GM12892 (cell line): ENCODE results near the gene PALLD.

Experiments used
- DNase-seq: peaks from one replicate; pipeline ENCODE4 v3.0.0; 2011; ENCODE audit not compliant: insufficient read length
- FAIRE-seq: peaks from 2 replicates; lab custom pipeline; 2011; peaks lifted over from hg19 to GRCh38; lab: Jason Lieb, UNC
- POLR2A ChIP-seq: IDR thresholded peaks from 2 replicates; pipeline ENCODE4 v1.6.1; 2011; ENCODE audit warnings: low read depth, low read length, control low read depth
- POLR2AphosphoS5 ChIP-seq: IDR thresholded peaks from 2 replicates; pipeline ENCODE4 v1.6.1; 2011; ENCODE audit warnings: low read depth, low read length, control low read depth
- TAF1 ChIP-seq: IDR thresholded peaks from 2 replicates; pipeline ENCODE4 v1.6.1; 2011; ENCODE audit warnings: low read depth, mild to moderate bottlenecking, control low read depth, low read length, borderline replicate concordance

The PALLD gene

GRCh38 chr4:168623484-168623883 lies 126.6 kb downstream of the PALLD start:
- TF ChIP-seq POLR2AphosphoS5 (no peak), TAF1 (no peak), POLR2A (no peak)
- DNase-seq (no peak), FAIRE-seq (no peak)

- DNase-seq (no peak), FAIRE-seq (no peak)
- TF ChIP-seq POLR2A (no peak), POLR2AphosphoS5 (no peak), TAF1 (no peak)
These were observed 131.4 kb downstream of the PALLD start for GRCh38 chr4:168628251-168628650.

DNA sequence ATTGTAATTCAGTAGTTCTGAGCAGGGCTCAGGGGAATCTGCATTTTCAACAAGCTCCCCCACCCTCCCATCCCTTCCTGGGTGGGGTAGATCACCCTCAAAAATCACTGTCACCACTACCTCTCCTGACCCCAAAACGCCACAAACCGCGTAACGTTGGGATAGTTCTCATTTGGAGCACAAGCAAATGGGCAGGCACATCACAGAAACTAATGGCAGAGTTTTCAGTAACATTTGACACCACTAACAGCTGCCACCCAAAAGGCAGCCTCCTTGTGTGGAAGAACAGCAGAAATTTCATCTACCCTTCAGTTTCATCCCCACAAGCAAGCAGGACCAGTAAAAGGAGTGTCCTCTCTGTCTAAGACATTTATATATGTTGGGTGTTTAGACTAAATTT lies 132.7 kb downstream of the PALLD start:
- no peak for DNase-seq
- no peak for FAIRE-seq
- TF ChIP-seq POLR2AphosphoS5: no peak
- TF ChIP-seq POLR2A: no peak
- TF ChIP-seq TAF1: no peak

GRCh38 chr4:168630445-168631187 lies 133.8 kb downstream of the PALLD start:
- no peak for DNase-seq

GRCh38 chr4:168631241-168632162 lies 134.7 kb downstream of the PALLD start:
- DNase-seq (no peak), FAIRE-seq (no peak)
- TF ChIP-seq TAF1 (no peak), POLR2AphosphoS5 (no peak), POLR2A (no peak)

More at GRCh38 chr4:168630445-168631187, 133.8 kb downstream of the PALLD start:
- no peak for FAIRE-seq
- TF ChIP-seq POLR2AphosphoS5: no peak
- no peak for TF ChIP-seq POLR2A

- no peak for DNase-seq
- no peak for FAIRE-seq
- TF ChIP-seq POLR2A (no peak), TAF1 (no peak), POLR2AphosphoS5 (no peak)
These were observed 135.5 kb downstream of the PALLD start for GRCh38 chr4:168632301-168632725.

DNA sequence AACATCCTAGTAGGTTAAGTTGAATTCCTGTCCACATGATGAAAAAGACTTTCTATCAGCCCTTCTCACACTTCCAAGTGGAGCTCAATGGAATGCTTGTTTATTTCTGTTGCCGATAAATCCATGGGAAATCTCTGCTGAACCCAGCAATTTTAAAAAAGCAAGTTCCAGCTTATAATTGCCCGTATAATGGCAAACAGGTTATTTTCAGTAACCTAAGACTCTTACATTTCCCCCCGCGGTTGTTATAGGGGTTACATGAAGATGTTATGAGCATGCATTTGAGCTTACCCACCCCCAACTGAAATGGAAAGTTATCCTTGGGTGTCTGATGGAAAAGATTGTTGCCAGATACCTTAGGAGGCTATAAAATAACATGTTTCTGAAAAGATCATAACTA lies 136.2 kb downstream of the PALLD start:
- TF ChIP-seq POLR2A (no peak), POLR2AphosphoS5 (no peak), TAF1 (no peak)
- no peak for FAIRE-seq
- DNase-seq: no peak

GRCh38 chr4:168633496-168633895 lies 136.6 kb downstream of the PALLD start:
- DNase-seq (no peak), FAIRE-seq (no peak)
- no peak for TF ChIP-seq POLR2AphosphoS5
- TF ChIP-seq TAF1: no peak
- no peak for TF ChIP-seq POLR2A

GRCh38 chr4:168634276-168634802 lies 137.5 kb downstream of the PALLD start:
- FAIRE-seq (no peak), DNase-seq (no peak)
- no peak for TF ChIP-seq POLR2A
- TF ChIP-seq POLR2AphosphoS5: no peak
- TF ChIP-seq TAF1: no peak

GRCh38 chr4:168636040-168636439 lies 139.2 kb downstream of the PALLD start:
- no peak for TF ChIP-seq TAF1
- no peak for DNase-seq
- no peak for FAIRE-seq

DNA sequence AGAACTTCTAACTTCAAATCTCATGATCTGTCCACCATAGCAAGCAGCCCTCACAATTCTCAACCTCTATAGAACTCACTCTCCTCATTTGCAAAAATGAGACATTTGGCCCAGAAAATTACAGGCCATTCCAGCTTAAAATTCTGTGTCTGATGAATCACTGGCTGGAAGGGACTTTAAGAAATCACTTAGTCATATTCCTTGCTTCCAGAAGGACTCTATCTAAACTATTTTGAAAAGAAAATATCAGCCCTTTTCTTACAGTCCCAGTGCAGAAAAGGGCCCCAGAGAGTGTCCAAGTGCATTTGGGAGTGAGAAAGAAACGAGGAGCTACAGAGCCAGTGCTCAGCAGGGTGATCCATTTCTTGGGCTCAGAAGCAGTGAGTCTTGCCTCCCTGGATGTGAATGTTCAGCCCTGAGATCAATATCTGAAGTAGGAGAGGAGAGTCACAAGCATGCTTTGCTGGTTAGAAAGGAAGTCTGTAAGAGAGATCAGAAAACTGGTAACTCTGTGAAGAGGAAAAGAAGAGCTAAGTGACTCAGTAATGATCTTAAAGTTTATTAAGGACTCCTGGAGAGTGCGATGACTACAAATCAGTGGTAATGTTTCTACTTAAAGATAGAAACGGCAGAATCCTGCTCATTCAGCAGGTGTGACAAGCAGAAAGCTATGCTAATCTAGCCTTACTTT lies 139.8 kb downstream of the PALLD start:
- no peak for FAIRE-seq

More for the DNA sequence above, 139.8 kb downstream of the PALLD start:
- TF ChIP-seq POLR2A (no peak), TAF1 (no peak), POLR2AphosphoS5 (no peak)
- DNase-seq: no peak
